Glutamatergic neuron (in vitro differentiated cells): Measurements from ENCODE around the gene ZNF180. TPM values are rescaled to one million over a fixed set of nuclear protein-coding genes. Genes with fewer than 3 reads are reported as not detected.
A peak's percentile ranks its signal among the peaks of the same experiment; 100 is the strongest.

Experiments used
- DNase-seq: peaks from one replicate; pipeline ENCODE4 v3.0.0; 2022
- H3K27ac Mint-ChIP-seq: one replicate; pipeline ENCODE4 v1.8.0; 2020; ENCODE audit warnings: mild to moderate bottlenecking, mixed read lengths, inconsistent platforms; ENCODE audit not compliant: unreplicated experiment
- H3K27me3 Mint-ChIP-seq: one replicate; pipeline ENCODE4 v1.8.0; 2020; ENCODE audit warnings: mild to moderate bottlenecking, moderate library complexity, mixed read lengths, inconsistent platforms; ENCODE audit not compliant: unreplicated experiment
- H3K36me3 Mint-ChIP-seq: one replicate; pipeline ENCODE4 v1.8.0; 2020; ENCODE audit warnings: mild to moderate bottlenecking, mixed read lengths, inconsistent platforms; ENCODE audit not compliant: unreplicated experiment
- H3K4me1 Mint-ChIP-seq: one replicate; pipeline ENCODE4 v1.8.0; 2020; ENCODE audit warnings: mild to moderate bottlenecking, low read depth, mixed read lengths, inconsistent platforms; ENCODE audit not compliant: unreplicated experiment
- H3K4me3 Mint-ChIP-seq: one replicate; pipeline ENCODE4 v1.8.0; 2020; ENCODE audit warnings: mild to moderate bottlenecking, mixed read lengths, inconsistent platforms; ENCODE audit not compliant: unreplicated experiment
- H3K9me3 Mint-ChIP-seq: one replicate; pipeline ENCODE4 v1.8.0; 2020; ENCODE audit warnings: mild to moderate bottlenecking, moderate library complexity, mixed read lengths, inconsistent platforms; ENCODE audit not compliant: unreplicated experiment
- total RNA-seq: library from RNA; stranded (reverse); fragmentation: NEBNext Ultra II Directional; extraction: Animal tissue kit (Norgen Biotek cat#: 25700); gene quantifications from one replicate; pipeline ENCODE4 v1.2.1, GENCODE V29; 2021; ENCODE audit not compliant: unreplicated experiment
- TF ChIP-seq, protein P1 (sequence below): fragments of 200-600 bp; sonication (generic); IDR thresholded peaks from one replicate; pipeline ENCODE4 v1.5.0; 2021; ENCODE audit not compliant: partially characterized antibody, unreplicated experiment

ZNF180 gene
- total RNA-seq, 1 donor from 2014 or later, result 12.3 TPM

DNA sequence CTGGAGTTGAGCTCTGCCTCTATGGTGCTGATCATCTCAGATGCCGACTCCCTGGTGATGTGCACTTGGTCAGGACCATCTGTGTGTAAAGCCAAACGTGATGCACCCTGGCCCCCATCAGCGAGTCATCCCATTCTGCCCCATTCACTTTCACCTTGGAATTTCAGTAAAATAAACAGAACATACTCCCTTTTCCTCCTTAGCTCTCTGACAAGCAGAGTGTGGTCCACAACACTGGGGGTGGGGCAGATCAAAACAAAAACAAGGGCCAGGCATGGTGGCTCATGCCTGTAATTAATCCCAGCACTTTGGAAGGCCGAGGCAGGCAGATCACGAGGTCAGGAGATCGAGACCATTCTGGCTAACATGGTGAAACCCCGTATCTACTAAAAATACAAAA, 16.8 kb upstream of the ZNF180 start:
- TF ChIP-seq, protein P1, sequence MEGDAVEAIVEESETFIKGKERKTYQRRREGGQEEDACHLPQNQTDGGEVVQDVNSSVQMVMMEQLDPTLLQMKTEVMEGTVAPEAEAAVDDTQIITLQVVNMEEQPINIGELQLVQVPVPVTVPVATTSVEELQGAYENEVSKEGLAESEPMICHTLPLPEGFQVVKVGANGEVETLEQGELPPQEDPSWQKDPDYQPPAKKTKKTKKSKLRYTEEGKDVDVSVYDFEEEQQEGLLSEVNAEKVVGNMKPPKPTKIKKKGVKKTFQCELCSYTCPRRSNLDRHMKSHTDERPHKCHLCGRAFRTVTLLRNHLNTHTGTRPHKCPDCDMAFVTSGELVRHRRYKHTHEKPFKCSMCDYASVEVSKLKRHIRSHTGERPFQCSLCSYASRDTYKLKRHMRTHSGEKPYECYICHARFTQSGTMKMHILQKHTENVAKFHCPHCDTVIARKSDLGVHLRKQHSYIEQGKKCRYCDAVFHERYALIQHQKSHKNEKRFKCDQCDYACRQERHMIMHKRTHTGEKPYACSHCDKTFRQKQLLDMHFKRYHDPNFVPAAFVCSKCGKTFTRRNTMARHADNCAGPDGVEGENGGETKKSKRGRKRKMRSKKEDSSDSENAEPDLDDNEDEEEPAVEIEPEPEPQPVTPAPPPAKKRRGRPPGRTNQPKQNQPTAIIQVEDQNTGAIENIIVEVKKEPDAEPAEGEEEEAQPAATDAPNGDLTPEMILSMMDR, result no peak
- Mint-ChIP-seq H3K4me3 (no peak overlapping the region), H3K27ac (no peak overlapping the region), H3K4me1 (no peaks in the 10 kb centered on the region), H3K36me3 (no peaks in the 10 kb centered on the region), H3K27me3 (peaks cover 2% of the 10 kb centered on the region), H3K9me3 (peaks cover 3% of the 10 kb centered on the region)
- no peak for DNase-seq

DNA sequence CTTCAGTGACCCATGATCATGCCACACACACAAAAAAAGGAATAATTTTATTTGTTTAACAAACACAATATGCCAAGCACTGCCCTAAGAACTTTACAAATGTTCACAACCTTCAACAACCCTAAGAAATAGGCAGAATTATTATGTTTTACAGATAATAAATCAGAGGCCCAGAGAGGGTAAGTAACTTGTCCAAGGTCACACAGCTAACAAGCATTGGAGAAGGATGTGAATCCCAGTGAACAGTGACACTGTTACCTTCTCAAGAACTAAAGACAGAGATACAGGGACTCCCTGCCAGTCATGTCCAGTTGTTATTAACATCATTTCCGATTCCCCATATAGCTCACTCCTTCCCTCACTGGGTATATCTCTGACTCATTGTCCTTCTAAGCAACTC, 15.6 kb upstream of the ZNF180 start:
- Mint-ChIP-seq H3K9me3 (peaks cover 3% of the 10 kb centered on the region), H3K27ac (no peak overlapping the region), H3K4me1 (no peaks in the 10 kb centered on the region), H3K4me3 (no peak overlapping the region), H3K27me3 (peaks cover 2% of the 10 kb centered on the region), H3K36me3 (no peaks in the 10 kb centered on the region)
- TF ChIP-seq, protein P1, result no peak
- no peak for DNase-seq

DNA sequence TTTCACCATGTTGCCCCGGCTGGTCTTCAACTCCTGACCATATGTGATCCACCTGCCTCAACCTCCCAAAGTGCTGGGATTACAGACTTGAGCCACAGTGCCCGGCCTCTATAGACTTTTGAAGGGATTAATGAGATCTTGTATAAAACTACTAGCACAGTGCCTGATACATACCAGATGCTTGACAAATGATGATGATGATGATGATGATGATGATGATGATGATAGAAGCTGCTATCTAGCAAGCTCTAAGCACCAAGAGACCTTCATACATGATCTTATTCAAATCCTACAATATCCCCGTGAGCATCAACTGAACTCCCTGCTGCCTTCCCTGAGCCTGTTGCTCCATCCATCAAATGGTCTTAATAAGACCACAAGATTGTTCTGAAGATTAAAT, 14.7 kb upstream of the ZNF180 start:
- H3K27ac Mint-ChIP-seq, result no peak overlapping the region
- DNase-seq, result no peak
- no peak overlapping the region for H3K4me3 Mint-ChIP-seq
- no peaks in the 10 kb centered on the region for H3K36me3 Mint-ChIP-seq
- TF ChIP-seq, protein P1, result no peak
- no peaks in the 10 kb centered on the region for H3K4me1 Mint-ChIP-seq
- H3K27me3 Mint-ChIP-seq, result peaks cover 4% of the 10 kb centered on the region
- H3K9me3 Mint-ChIP-seq, result peaks cover 3% of the 10 kb centered on the region

DNA sequence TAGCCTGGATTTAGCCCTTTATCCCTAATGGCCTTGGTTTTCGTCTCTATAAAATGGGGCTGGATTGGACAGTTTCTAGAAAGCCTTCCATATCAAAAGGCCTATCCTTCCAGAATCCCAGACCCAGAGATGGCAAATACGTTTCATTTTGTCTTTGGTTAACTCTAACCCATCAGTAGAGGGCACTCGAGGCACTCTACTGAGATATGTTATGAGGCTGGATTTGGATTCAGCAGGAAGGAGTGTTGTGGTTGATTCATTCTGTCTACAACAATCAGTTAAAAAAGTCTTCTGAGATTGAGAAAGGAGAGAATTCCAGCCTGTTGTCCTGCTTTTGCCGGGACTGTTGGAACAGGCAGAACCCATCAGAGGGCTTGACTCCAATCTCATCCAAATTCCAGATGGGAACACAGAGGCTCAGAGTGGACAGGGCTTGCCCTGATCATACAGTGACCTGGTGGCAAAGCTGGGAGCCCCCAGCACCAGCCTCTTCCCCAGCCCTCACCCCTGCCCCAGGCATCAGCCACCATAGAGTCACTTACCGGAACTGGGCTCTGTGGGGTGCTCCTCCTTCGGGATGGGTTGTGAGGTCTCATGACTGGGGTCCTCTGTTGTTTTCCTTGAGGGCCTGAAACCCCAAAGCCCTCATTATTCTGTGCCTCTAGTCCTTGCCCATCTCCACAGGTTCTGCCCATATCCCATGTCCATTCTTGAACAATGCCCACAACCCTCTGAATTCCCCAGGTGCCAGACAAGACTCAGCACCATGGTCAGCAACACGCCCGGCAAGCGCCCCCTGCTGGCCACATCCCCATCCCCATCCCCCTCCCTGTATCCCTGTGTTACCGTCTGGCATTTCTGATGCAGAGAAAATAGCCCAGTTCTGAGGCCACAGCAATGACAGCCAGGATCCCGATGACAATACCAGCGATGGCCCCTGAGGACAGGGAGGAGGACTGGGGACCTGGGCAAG, 12.3 kb upstream of the ZNF180 start:
- H3K9me3 Mint-ChIP-seq, result peaks cover 4% of the 10 kb centered on the region
- no peaks in the 10 kb centered on the region for H3K36me3 Mint-ChIP-seq
- no peak overlapping the region for H3K4me3 Mint-ChIP-seq
- TF ChIP-seq, protein P1, result peak; percentile 39
- H3K4me1 Mint-ChIP-seq, result no peaks in the 10 kb centered on the region
- peaks cover 4% of the 10 kb centered on the region for H3K27me3 Mint-ChIP-seq
- no peak overlapping the region for H3K27ac Mint-ChIP-seq
- peak; percentile 45 for DNase-seq

DNA sequence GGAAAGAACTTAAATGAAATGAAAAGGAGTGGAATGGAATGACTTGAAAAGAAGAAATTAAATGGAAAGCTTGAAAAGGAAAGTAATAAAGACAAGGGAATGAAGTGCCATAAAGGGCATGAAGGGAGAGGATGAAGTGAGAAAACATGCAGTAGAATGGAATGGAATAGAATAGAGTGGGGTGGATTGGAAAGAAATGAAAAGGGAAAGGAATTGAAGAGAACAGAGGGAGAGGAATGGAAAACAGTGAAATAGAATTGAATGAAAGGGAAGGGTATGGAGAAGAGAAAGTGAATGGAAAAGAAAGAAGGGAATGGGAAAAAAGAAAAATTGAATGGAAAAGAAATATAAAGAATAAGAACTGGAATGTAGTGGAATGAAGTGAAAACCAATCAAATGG, 9.2 kb upstream of the ZNF180 start:
- TF ChIP-seq, protein P1, result no peak
- Mint-ChIP-seq H3K4me1 (no peaks in the 10 kb centered on the region), H3K27me3 (peaks cover 11% of the 10 kb centered on the region), H3K9me3 (peaks cover 3% of the 10 kb centered on the region), H3K27ac (no peak overlapping the region), H3K36me3 (no peaks in the 10 kb centered on the region), H3K4me3 (no peak overlapping the region)
- no peak for DNase-seq
